HG02588 (cell line): ENCODE results near the gene CABCOCO1.

Experiments
- ATAC-seq: cut with Tn5 transposase; IDR thresholded peaks from one replicate; pipeline ENCODE4 v1.9.1; 2021; ENCODE audit warnings: mild to moderate bottlenecking, moderate library complexity; ENCODE audit not compliant: unreplicated experiment

The CABCOCO1 gene, protein sequence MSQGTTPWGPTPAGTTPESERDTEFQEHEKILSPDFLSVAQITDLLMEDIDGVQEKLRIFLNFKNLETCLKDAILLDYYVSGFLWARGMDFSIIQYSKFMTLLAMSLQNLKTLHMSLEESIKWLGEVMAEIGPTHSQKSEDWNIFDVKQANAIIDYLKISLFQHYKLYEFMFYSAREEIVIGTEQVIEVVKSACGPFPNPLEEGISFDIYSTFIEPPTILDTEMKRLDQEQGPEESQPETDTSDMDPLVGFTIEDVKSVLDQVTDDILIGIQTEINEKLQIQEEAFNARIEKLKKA

GRCh38 chr10:61662794-61663259 is at the start of gene CABCOCO1:
TSS of gene CABCOCO1 (plus strand) at chr10:61662929. CDS start at chr10:61662973, 44 bp downstream.
- ATAC-seq: no peak

- no peak for ATAC-seq
Observed at GRCh38 chr10:61613665-61614064, 49.1 kb upstream of the CABCOCO1 start.

DNA sequence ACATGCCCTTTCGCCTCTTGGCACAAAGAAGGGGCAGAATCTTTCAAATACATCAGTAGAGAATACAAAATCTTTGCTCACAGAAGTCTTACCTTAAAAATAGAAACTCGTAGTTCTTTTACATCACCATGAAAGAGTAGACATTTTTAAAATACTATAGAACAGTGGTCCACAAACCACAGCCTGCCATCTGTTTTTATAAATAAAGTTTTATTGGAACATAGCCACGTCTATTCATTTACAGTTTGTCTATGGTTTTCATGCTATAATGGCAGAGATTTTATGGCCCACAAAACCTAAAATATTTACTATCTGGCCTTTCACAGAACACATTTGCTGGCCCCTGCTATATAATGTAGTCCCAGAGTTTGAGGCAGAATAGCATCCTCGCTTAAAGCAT is 46.1 kb upstream of the CABCOCO1 start:
- no peak for ATAC-seq

GRCh38 chr10:61617180-61617579 is 45.5 kb upstream of the CABCOCO1 start:
- ATAC-seq: no peak

DNA sequence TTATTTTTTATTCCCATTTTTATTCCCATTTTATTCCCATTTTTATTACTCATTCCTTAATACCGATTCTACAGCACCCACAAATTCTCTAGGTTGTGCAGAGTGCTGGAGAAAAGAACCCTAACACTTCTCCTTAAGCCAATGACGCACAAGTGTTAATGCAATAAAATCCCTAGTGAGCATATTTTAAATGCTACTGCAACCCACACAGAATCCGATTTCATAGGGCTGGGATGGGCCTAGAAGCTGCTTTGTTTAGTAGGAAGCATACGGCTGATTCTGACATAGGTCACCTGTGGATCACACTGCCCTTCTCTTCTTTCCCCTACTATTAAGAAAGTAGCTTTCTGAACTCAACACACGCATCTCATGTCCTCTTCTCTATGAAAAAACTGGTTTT is 45.1 kb upstream of the CABCOCO1 start:
- ATAC-seq: no peak

GRCh38 chr10:61618388-61618961 is 44.3 kb upstream of the CABCOCO1 start:
- no peak for ATAC-seq

- ATAC-seq: no peak
Observed at GRCh38 chr10:61620506-61620905, 42.2 kb upstream of the CABCOCO1 start.

DNA sequence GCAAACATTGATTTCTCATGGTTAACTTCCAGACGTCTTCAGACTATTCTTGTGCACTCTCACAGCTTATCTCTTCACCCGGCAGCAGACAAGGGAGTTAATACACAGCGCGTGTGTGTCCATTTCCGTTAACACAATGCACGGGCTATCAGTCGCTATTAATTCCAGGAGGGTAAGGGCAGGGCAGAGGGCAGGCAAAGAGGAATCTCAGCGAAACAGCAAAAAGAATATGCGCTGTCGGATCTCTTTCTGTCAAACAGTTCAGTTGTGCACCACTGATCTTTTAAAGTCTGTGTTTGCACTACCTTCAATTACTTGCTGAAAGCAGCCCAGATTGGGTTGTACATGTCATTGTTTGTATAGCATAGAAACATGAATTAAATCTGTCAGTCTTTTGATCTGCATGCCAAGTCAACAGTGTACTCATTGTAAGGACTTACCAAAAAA is 41.1 kb upstream of the CABCOCO1 start:
- ATAC-seq: no peak

- no peak for ATAC-seq
Observed at GRCh38 chr10:61623161-61623560, 39.6 kb upstream of the CABCOCO1 start.

GRCh38 chr10:61626209-61626608 is 36.5 kb upstream of the CABCOCO1 start:
- ATAC-seq: no peak

DNA sequence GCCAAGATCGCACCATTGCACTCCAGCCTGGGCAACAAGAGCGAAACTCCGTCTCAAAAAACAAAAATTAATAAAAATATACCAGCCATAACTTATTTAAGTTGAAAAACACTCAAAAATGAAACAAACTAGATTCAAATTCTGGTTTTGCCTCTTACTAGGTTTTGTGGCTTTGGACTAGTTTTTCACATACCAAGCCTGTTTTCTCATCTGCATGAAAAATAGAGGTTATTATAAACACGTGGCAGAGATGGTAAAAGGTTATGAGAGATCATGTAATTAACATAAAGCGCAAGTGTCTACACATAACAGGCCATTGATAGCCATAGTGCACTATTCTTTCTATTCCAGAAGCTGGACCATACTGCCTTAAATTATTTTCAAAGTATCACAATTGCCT is 35.5 kb upstream of the CABCOCO1 start:
- ATAC-seq: no peak

DNA sequence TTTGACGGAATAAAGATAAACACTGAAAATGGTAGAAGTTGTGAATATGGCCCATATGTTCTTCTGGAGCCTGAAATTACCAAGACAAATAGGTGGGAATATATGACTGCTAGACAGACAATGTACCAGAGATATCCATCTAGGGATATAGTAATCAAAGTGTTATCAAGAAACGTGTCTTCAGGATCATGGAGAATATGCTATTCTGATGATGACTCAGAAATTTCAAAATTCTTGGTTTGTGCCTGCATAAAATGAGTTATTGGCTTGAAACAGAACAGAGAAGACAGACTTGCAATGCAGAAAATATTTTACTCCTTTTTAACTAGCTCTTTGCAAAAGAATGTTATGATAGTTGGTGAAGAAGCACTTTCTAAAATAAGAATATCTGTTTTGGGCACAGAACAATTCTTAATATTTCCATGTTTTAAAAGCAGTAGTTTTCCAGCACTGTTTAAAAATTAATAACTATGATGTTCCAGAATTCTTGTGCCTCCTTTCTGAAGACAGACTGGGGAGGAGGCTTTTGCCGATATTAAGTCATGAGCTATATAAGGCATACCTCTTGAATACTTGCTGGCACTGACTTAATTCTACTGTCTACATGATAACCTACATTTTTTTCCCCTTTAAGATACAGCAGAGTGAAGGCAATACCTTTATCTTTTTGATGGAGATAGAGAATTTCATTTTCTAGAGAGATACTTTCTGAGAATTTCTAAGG is 34.4 kb upstream of the CABCOCO1 start:
- ATAC-seq: no peak

DNA sequence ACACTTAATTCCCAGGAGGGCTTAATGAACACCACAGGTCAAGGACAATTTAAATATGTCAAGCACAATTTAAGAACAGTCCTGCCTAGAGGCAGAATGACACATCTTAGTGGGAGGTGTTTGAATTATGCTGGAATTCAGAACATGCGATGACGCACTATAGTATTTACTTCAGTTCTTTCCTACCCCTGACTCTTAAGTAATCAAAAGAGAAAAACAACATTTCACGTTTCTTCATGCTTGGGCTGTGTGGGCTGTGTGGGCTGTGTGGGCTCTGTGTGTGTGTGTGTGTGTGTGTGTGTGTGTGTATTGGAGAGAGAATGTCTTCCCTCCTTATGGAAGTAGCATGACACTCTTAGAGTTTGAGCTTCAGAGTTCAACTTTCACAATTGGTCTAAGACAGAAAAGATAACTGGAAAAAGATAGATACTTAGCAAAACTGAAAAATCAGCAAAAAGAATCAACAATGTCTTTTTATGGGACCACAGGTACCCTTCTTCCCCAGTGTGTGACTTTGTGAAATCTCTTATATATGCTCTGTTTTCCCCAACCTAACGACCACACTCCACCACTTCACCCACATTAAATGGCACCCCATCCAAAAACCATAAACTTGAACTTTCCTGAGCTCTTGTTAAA is 33.7 kb upstream of the CABCOCO1 start:
- no peak for ATAC-seq

- ATAC-seq: no peak
Observed at GRCh38 chr10:61629576-61629975, 33.2 kb upstream of the CABCOCO1 start.

- no peak for ATAC-seq
Observed at GRCh38 chr10:61632057-61632670, 30.6 kb upstream of the CABCOCO1 start.

- ATAC-seq: no peak
Observed at GRCh38 chr10:61633665-61634064, 29.1 kb upstream of the CABCOCO1 start.

DNA sequence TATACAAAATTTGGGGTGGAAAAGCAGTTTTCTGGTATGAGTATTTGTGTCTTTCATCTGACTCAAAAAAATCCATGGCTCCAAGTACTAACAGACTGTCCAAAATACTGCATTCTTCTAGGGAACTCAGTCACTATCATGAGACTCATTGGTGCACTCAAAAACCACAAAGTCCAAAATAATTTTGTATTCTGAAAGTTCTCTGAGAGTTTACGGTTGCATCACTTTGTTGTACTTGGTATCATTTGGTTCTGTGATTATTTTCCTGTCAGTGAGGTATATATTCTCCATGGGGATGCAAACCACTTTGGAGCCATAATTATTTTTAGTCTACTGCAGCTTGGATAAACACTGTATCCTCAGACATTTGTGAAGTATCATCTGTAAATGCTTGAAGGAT is 28.0 kb upstream of the CABCOCO1 start:
- no peak for ATAC-seq

DNA sequence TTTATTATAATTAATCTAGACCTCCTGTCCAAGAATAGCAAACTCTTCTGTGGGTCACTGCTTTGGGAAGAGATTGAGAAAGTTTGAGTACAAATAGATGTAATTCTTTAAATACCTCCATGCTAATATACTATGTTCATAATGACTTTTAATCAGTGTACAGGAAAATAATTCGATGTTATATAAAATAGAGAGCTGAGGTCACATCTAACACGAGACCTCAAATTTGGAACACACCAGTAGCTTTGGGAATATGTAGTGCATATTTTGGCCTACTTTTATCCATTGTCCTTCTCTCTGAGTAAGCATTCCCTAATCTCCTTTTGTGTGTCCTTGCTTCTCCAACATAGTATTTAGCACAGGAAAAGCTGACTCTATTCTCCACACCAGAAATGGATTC is 27.3 kb upstream of the CABCOCO1 start:
- ATAC-seq: no peak

GRCh38 chr10:61635932-61636331 is 26.8 kb upstream of the CABCOCO1 start:
- ATAC-seq: no peak

DNA sequence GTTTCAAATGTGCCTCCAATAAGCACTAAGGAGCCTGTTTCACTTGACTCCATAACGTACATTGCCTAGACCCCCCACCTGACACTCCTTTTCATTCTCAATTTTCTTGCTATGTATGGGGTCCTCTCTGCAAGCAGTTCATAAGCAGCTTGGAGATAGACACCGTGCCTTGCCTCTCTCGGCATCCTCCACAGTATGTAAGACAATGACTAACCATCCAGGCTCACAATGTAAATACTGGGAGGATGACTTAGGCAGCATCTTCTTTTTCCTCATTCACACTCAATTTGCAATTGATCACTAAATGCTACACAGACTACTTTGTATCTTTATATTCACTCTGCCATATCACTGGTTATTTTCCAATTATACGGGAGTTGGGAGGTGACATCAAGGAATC is 22.8 kb upstream of the CABCOCO1 start:
- ATAC-seq: no peak

GRCh38 chr10:61640856-61641255 is 21.9 kb upstream of the CABCOCO1 start:
- ATAC-seq: no peak
